Tibial nerve (tissue), 4 donors: ENCODE data around the gene TEX28. TPM values are rescaled to one million over a fixed set of nuclear protein-coding genes. Genes with fewer than 3 reads are reported as not detected.

Source experiments
- DNase-seq, 2 donors: peaks; one replicate each; pipeline ENCODE4 v3.0.0-alpha.2; 2019; ENCODE audit warnings: low spot score in 2 of 2
- H3K27ac ChIP-seq, 4 donors: fragments of 200-600 bp; sonication (generic) in 3 of 4; one replicate each; pipeline ENCODE4 v1.5.1; 2017 to 2019; ENCODE audit warnings: mild to moderate bottlenecking in 1 of 4
- H3K27me3 ChIP-seq, 2 donors: fragments of 200-600 bp; sonication (generic) in 1 of 2; one replicate each; pipeline versions ENCODE4 v1.5.1 to v1.6.0; 2017 to 2019
- H3K36me3 ChIP-seq, 3 donors: fragments of 200-600 bp; sonication (generic); one replicate each; pipeline ENCODE4 v1.5.1; 2018 to 2019
- H3K4me1 ChIP-seq, 4 donors: fragments of 200-600 bp; sonication (generic) in 3 of 4; one replicate each; pipeline ENCODE4 v1.5.1; 2017 to 2019
- H3K4me3 ChIP-seq, 4 donors: fragments of 200-600 bp; sonication (generic) in 3 of 4; one replicate each; pipeline ENCODE4 v1.5.1; 2017 to 2019; ENCODE audit warnings: mild to moderate bottlenecking in 1 of 4, moderate library complexity in 1 of 4
- H3K9me3 ChIP-seq, 4 donors: fragments of 200-600 bp; sonication (generic) in 3 of 4; one replicate each; pipeline ENCODE4 v1.5.1; 2017 to 2019
- CTCF ChIP-seq, 5 experiments: fragments of 200-600 bp in 3 of 5; fragments of 450-650 bp in 2 of 5; sonication (generic) in 3 of 5; IDR thresholded peaks; one replicate each; pipeline ENCODE4 v1.5.1; 2016 to 2019; ENCODE audit warnings: antibody characterized with exemption in 5 of 5, mild to moderate bottlenecking in 3 of 5, moderate library complexity in 2 of 5
- EP300 ChIP-seq, 2 donors: sonication (generic); formaldehyde crosslinking; IDR thresholded peaks; one replicate each; pipeline ENCODE4 v1.6.1; 2017; ENCODE audit warnings: antibody characterized with exemption in 2 of 2, mild to moderate bottlenecking in 1 of 2
- POLR2A ChIP-seq, 2 donors: fragments of 450-650 bp; IDR thresholded peaks; one replicate each; pipeline ENCODE4 v1.6.1; 2017; ENCODE audit warnings: antibody characterized with exemption in 2 of 2, mild to moderate bottlenecking in 2 of 2, moderate library complexity in 2 of 2
- whole genome bisulfite sequencing, 2 donors: methylation state at CpG; one replicate each; pipeline ENCODE4 v1.1.5; 2018; 5-methylcytosine and 5-hydroxymethylcytosine counted together
- total RNA-seq, 4 donors: library from RNA; depleted of rRNA; stranded (reverse); fragments of >200 nt; gene quantifications; one replicate each; pipeline ENCODE4 v1.1.0, GENCODE V29; 2016

TEX28 gene
- total RNA-seq, 4 donors from 2014 or later: not detected

GRCh38 chrX:154317391-154317995 lies 22.6 kb upstream of the TEX28 start:
- 17 to 33% methylated on average over 7 of the region's 7 CpGs for WGBS, 2 donors
- Histone ChIP-seq H3K9me3 (no peaks in the 10 kb centered on the region), H3K4me1 (no peaks in the 10 kb centered on the region), H3K27me3 (peaks cover 0 to 4% of the 10 kb centered on the region in 2 donors), H3K36me3 (no peaks in the 10 kb centered on the region), H3K4me3 (no peak overlapping the region), H3K27ac (no peak overlapping the region)
- TF ChIP-seq POLR2A (IDR thresholded peaks at IDR 0.05) (no peak), CTCF (IDR thresholded peaks at IDR 0.05) (peak in 4 of 5 experiments; percentile 13 to 57 (median 32)), EP300 (IDR thresholded peaks at IDR 0.05) (no peak)
- DNase-seq: peak in 1 of 2 donors; percentile 29

- no peak for TF ChIP-seq POLR2A (IDR thresholded peaks at IDR 0.05)
- TF ChIP-seq CTCF (IDR thresholded peaks at IDR 0.05): no peak
- no peak for TF ChIP-seq EP300 (IDR thresholded peaks at IDR 0.05)
- Histone ChIP-seq H3K27ac (no peak overlapping the region), H3K9me3 (no peaks in the 10 kb centered on the region), H3K36me3 (no peaks in the 10 kb centered on the region), H3K4me3 (no peak overlapping the region), H3K4me1 (no peaks in the 10 kb centered on the region), H3K27me3 (peaks cover 0 to 3% of the 10 kb centered on the region in 2 donors)
- DNase-seq: no peak
- WGBS, 2 donors: 94 to 100% methylated on average over 3 of the region's 3 CpGs
Observed at GRCh38 chrX:154315416-154315815, 20.5 kb upstream of the TEX28 start.

GRCh38 chrX:154313147-154313546 lies 18.2 kb upstream of the TEX28 start:
- WGBS, 2 donors: 69 to 90% methylated on average over 5 of the region's 5 CpGs
- no peak for DNase-seq
- H3K36me3 ChIP-seq: no peaks in the 10 kb centered on the region
- no peaks in the 10 kb centered on the region for H3K9me3 ChIP-seq
- H3K4me3 ChIP-seq: no peak overlapping the region
- H3K4me1 ChIP-seq: no peaks in the 10 kb centered on the region
- no peak overlapping the region for H3K27ac ChIP-seq
- TF ChIP-seq EP300 (IDR thresholded peaks at IDR 0.05) (no peak), POLR2A (IDR thresholded peaks at IDR 0.05) (no peak), CTCF (IDR thresholded peaks at IDR 0.05) (no peak)
- no peaks in the 10 kb centered on the region for H3K27me3 ChIP-seq

- Histone ChIP-seq H3K27me3 (no peaks in the 10 kb centered on the region), H3K36me3 (no peaks in the 10 kb centered on the region), H3K27ac (no peak overlapping the region), H3K4me1 (peaks cover 0 to 4% (median 0%) of the 10 kb centered on the region in 4 donors), H3K4me3 (no peak overlapping the region), H3K9me3 (no peaks in the 10 kb centered on the region)
- DNase-seq: no peak
- no peak for TF ChIP-seq POLR2A (IDR thresholded peaks at IDR 0.05)
- no peak for TF ChIP-seq CTCF (IDR thresholded peaks at IDR 0.05)
- no peak for TF ChIP-seq EP300 (IDR thresholded peaks at IDR 0.05)
- WGBS, 2 donors: 89% methylated on average over 7 of the region's 7 CpGs
Observed at GRCh38 chrX:154312116-154312515, 17.2 kb upstream of the TEX28 start.

- no peak overlapping the region for H3K27ac ChIP-seq
- WGBS, 2 donors: 74 to 77% methylated on average over 13 to 19 of the region's 19 CpGs
- H3K4me3 ChIP-seq: no peak overlapping the region
- peaks cover 0 to 4% (median 0%) of the 10 kb centered on the region in 4 donors for H3K4me1 ChIP-seq
- H3K9me3 ChIP-seq: no peaks in the 10 kb centered on the region
- no peak for TF ChIP-seq POLR2A (IDR thresholded peaks at IDR 0.05)
- TF ChIP-seq EP300 (IDR thresholded peaks at IDR 0.05): no peak
- TF ChIP-seq CTCF (IDR thresholded peaks at IDR 0.05): no peak
- no peak for DNase-seq
- H3K27me3 ChIP-seq: no peaks in the 10 kb centered on the region
- H3K36me3 ChIP-seq: no peaks in the 10 kb centered on the region
Observed at GRCh38 chrX:154310616-154311536, 16.0 kb upstream of the TEX28 start.
